Esophagus (tissue), 2 donors: Measurements from ENCODE around the gene EMC8. TPM values are rescaled to one million over a fixed set of nuclear protein-coding genes. Genes with fewer than 3 reads are reported as not detected.

Source experiments
- H3K27ac ChIP-seq, 2 donors: one replicate each; pipeline ENCODE4 v1.5.1; 2013; ENCODE audit warnings: low read depth in 2 of 2, mild to moderate bottlenecking in 2 of 2, inconsistent platforms in 1 of 2, low read length in 1 of 2, moderate library complexity in 1 of 2
- H3K27me3 ChIP-seq, 2 donors: one replicate each; pipeline ENCODE4 v1.6.1; 2013; ENCODE audit warnings: low read length in 2 of 2, control low read depth in 1 of 2, mild to moderate bottlenecking in 1 of 2; ENCODE audit not compliant: insufficient read depth in 2 of 2, control insufficient read depth in 1 of 2
- H3K36me3 ChIP-seq, 2 donors: one replicate each; pipeline ENCODE4 v1.6.1; 2013; ENCODE audit warnings: low read length in 1 of 2; ENCODE audit not compliant: control insufficient read depth in 2 of 2, insufficient read depth in 2 of 2
- H3K4me1 ChIP-seq, 2 donors: one replicate each; pipeline ENCODE4 v1.6.1; 2013; ENCODE audit warnings: low read length in 1 of 2; ENCODE audit not compliant: control insufficient read depth in 2 of 2, insufficient read depth in 2 of 2
- H3K4me3 ChIP-seq, 2 donors: one replicate each; pipeline ENCODE4 v1.5.1; 2013; ENCODE audit warnings: low read length in 2 of 2, mild to moderate bottlenecking in 2 of 2, low read depth in 1 of 2, moderate library complexity in 1 of 2
- H3K9me3 ChIP-seq, 2 donors: one replicate each; pipeline ENCODE4 v1.6.1; 2013; ENCODE audit warnings: mild to moderate bottlenecking in 2 of 2, low read depth in 1 of 2, low read length in 1 of 2, moderate library complexity in 1 of 2; ENCODE audit not compliant: control insufficient read depth in 2 of 2, insufficient read depth in 1 of 2
- WGBS, 2 donors: extraction: QIAGEN DNeasy Blood & Tissue Kit; methylation state at CpG; one replicate each; pipeline ENCODE4 v1.1.7; 2013; 5-methylcytosine and 5-hydroxymethylcytosine counted together
- polyA plus RNA-seq, 2 donors: library from polyadenylated mRNA; stranded (reverse); fragments of 200-250 nt; gene quantifications; one replicate each; pipeline ENCODE4 v1.2.3, GENCODE V29; 2013
- donor health status: healthy with polysubstance abuse.
- donor health status: Bipolar disorder and iron deficiency.

EMC8 gene
- polyA plus RNA-seq, 2 donors = 6.2 to 15.1 TPM

GRCh38 chr16:85826686-85827247 is 27.4 kb upstream of the EMC8 start:
- Histone ChIP-seq H3K36me3 (no peaks in the 10 kb centered on the region), H3K27me3 (no peaks in the 10 kb centered on the region), H3K27ac (no peak overlapping the region), H3K4me1 (no peaks in the 10 kb centered on the region), H3K4me3 (no peak overlapping the region), H3K9me3 (no peaks in the 10 kb centered on the region)
- 82 to 85% methylated on average over 16 of the region's 16 CpGs for WGBS, 2 donors

- 52 to 56% methylated on average over 9 of the region's 9 CpGs for WGBS, 2 donors
- no peaks in the 10 kb centered on the region for H3K4me1 ChIP-seq
- no peak overlapping the region for H3K27ac ChIP-seq
- H3K27me3 ChIP-seq = no peaks in the 10 kb centered on the region
- H3K4me3 ChIP-seq = no peak overlapping the region
- H3K36me3 ChIP-seq = no peaks in the 10 kb centered on the region
- no peaks in the 10 kb centered on the region for H3K9me3 ChIP-seq
Observed at GRCh38 chr16:85825326-85825725, 26.0 kb upstream of the EMC8 start.

DNA sequence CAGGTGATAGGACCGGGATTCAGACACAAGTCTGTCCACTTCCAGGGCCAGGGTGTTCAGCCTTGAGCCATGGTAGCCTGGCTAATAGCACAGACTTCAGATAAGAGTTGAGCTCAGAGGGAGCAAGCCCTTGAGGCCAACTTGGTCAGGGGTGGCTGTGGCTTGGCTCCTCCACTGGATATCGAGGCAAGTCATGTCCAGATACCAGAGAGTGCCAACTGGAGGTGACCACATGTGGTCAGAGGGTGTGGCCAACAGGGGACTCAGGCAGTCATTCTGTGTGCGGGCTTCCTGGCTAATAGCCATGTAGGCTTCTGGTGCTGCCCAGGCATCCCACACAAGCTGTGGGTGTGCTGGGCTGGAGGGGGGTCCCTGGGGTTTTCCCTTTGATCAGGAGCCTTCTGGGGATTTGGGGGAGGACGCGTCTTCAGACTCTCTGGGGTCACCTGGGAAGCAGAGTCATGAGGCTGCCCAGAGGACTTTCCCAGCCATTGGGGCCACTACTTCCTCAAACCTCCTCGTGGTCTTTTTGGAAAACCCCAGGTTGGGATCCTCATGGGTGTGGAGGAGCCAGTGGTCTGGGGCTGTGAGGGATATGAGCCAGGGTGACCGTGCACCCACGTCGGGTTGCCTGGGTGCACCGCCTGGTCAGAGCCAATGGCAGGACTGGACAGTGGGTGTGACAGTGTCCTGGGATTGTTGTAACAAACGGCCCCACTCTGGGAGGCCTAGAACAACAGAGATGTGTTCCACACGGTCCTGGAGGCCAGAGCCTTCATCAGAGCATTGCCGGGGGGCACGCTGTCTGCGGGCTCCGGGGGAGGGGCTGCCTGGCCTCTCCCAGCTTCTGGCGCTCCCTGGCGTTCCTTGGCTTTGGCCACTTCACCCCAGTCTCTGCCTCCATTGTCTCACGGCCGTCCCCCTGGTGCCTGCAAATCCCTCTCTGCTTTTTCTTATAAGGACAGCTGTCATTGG is 25.1 kb upstream of the EMC8 start:
- Histone ChIP-seq H3K4me3 (no peak overlapping the region), H3K4me1 (no peaks in the 10 kb centered on the region), H3K9me3 (no peaks in the 10 kb centered on the region), H3K27ac (no peak overlapping the region), H3K27me3 (no peaks in the 10 kb centered on the region), H3K36me3 (no peaks in the 10 kb centered on the region)
- whole genome bisulfite sequencing, 2 donors = 75 to 83% methylated on average over 20 of the region's 20 CpGs

GRCh38 chr16:85823328-85823920 is 24.1 kb upstream of the EMC8 start:
- Histone ChIP-seq H3K27ac (no peak overlapping the region), H3K27me3 (no peaks in the 10 kb centered on the region), H3K9me3 (no peaks in the 10 kb centered on the region), H3K4me3 (no peak overlapping the region), H3K4me1 (no peaks in the 10 kb centered on the region), H3K36me3 (no peaks in the 10 kb centered on the region)
- 98% methylated on average over 1 of the region's 1 CpG for WGBS, 2 donors

GRCh38 chr16:85822145-85822544 is 22.8 kb upstream of the EMC8 start:
- Histone ChIP-seq H3K36me3 (no peaks in the 10 kb centered on the region), H3K27ac (no peak overlapping the region), H3K4me3 (no peak overlapping the region), H3K4me1 (no peaks in the 10 kb centered on the region), H3K27me3 (no peaks in the 10 kb centered on the region), H3K9me3 (no peaks in the 10 kb centered on the region)
- 82 to 89% methylated on average over 12 of the region's 12 CpGs for WGBS, 2 donors

- no peak overlapping the region for H3K27ac ChIP-seq
- H3K4me3 ChIP-seq = no peak overlapping the region
- no peaks in the 10 kb centered on the region for H3K36me3 ChIP-seq
- H3K27me3 ChIP-seq = no peaks in the 10 kb centered on the region
- H3K4me1 ChIP-seq = no peaks in the 10 kb centered on the region
- 11 to 13% methylated on average over 27 of the region's 27 CpGs for WGBS, 2 donors
- no peaks in the 10 kb centered on the region for H3K9me3 ChIP-seq
Observed at GRCh38 chr16:85821390-85822135, 22.2 kb upstream of the EMC8 start.

GRCh38 chr16:85820604-85821372 is 21.4 kb upstream of the EMC8 start:
- Histone ChIP-seq H3K9me3 (no peaks in the 10 kb centered on the region), H3K27ac (no peak overlapping the region), H3K4me1 (no peaks in the 10 kb centered on the region), H3K36me3 (no peaks in the 10 kb centered on the region), H3K4me3 (no peak overlapping the region), H3K27me3 (no peaks in the 10 kb centered on the region)
- WGBS, 2 donors = 61% methylated on average over 22 of the region's 22 CpGs

DNA sequence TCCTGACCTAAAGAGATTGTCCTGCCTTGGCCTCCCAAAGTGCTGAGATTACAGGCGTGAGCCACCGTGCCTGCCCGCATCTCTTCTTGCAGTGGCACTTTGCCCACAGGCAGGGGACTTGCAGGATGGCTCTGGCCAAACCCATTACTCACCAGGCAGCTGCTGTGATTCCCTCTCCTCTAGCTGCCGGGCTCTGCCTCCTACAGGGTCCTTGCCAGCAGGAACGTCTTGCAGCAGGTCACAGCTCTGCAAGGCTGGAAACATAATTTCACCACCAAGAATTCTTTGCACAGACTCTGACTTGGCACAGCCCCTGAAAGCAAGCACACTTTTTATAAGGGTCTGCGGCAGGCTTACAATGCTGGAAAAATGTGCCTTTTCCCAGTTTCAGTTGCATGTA is 20.4 kb upstream of the EMC8 start:
- Histone ChIP-seq H3K27ac (no peak overlapping the region), H3K36me3 (no peaks in the 10 kb centered on the region), H3K4me3 (no peak overlapping the region), H3K27me3 (no peaks in the 10 kb centered on the region), H3K9me3 (no peaks in the 10 kb centered on the region), H3K4me1 (no peaks in the 10 kb centered on the region)
- WGBS, 2 donors = 37 to 62% methylated on average over 6 of the region's 6 CpGs

DNA sequence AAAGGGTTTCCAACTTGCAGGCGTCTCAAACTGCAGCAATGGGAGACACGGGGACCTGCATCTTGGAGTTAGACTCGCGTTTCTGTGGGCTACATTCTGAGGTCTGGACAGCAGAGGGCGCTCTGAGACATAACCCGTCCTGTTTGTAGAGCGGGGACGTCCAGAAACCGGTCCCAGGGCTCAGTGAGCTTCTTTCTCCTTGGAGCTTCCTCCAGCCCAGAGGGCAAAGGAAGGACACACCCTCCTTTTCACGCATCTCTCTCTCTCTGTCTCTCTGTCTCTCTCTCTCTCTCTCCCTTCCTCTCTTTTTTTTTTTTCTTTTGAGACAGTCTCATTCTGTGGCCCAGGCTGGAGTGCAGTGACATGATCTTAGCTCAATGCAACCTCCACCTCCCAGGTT is 19.9 kb upstream of the EMC8 start:
- Histone ChIP-seq H3K27ac (no peak overlapping the region), H3K4me3 (no peak overlapping the region), H3K27me3 (no peaks in the 10 kb centered on the region), H3K4me1 (no peaks in the 10 kb centered on the region), H3K36me3 (no peaks in the 10 kb centered on the region), H3K9me3 (no peaks in the 10 kb centered on the region)
- WGBS, 2 donors = 1 to 3% methylated on average over 10 of the region's 10 CpGs
